GM08714 (cell line): Measurements from ENCODE around the gene TMEM273.

ENCODE experiments used
- H3K4me3 ChIP-seq: fragments of 200-500 bp; sonication (Bioruptor generic); 2 replicates; pipeline ENCODE4 v1.5.1; 2014; ENCODE audit warnings: mild to moderate bottlenecking, low read length, inconsistent platforms
- ZNF274 ChIP-seq: IDR thresholded peaks from 2 replicates; pipeline ENCODE4 v1.6.1; 2012; ENCODE audit warnings: mild to moderate bottlenecking, low read depth, low read length

The TMEM273 gene

DNA sequence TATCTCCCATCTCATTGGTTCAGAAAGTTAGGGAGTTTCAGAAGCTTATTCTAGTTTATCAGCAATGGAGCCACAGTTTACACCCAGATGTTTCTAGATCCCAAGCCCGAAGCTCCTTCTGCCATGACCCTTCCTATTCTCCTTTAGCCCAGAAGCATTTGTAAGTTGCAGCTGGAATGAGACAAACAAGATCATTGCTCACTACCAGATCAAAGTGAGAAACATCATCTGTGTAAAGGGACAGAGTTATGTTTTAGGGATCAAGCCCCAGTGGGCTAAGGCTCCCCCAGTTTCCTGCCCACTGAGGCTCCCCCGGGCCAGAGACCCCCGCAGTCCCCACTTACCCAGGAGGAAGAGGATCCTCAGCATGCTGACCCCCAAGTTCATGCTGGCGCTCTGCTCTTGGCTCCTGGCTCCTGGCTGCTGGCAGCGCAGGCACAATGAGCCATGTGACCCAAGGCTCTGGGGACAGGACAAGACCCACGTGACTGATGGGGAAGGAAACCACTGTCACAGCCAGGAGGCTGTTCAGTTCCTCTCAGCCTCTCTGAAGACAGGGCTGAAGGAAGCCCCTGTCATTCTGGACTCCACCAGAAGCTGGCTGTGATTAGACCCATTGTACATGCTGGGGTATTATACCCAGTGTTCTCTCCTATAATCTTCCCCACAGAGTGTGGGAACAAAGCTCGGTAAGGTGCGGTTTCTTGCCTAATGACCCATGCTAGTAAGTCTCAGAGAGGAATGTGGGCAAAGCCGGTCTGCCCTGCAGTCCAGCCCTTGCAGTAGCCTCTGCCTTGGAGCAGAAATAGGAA lies at the start of gene TMEM273:
Gene TMEM273, minus strand, starts transcription at position 442 of the 812 bp plus-strand sequence. Its CDS starts 55 bp downstream, at position 387.
- TF ChIP-seq ZNF274 = no peak
- peak within 1 kb of the TSS; percentile 72 for H3K4me3 ChIP-seq

- no peak for TF ChIP-seq ZNF274
- no peak overlapping the region for H3K4me3 ChIP-seq
Measured at GRCh38 chr10:49237985-49238384, 49.8 kb upstream of the TMEM273 start.

DNA sequence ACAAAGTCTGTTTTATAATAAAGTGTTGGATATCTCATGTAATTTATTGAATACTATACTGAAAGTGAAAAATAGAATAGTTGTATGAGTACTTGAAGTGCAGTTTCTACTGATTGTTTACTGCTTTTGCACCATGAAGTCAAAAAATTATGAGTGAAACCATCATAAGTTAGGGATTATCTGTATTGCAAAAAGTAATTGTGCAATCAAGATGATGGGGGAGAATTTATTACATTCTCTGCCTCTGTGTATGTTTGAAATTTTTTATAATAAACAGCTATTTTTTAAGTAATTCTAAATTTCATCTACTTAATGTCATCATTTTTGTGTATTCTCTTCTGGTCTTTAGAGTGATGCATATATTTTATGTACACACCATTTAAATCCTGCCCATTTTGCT lies 47.2 kb upstream of the TMEM273 start:
- no peak for TF ChIP-seq ZNF274
- H3K4me3 ChIP-seq = no peak overlapping the region

DNA sequence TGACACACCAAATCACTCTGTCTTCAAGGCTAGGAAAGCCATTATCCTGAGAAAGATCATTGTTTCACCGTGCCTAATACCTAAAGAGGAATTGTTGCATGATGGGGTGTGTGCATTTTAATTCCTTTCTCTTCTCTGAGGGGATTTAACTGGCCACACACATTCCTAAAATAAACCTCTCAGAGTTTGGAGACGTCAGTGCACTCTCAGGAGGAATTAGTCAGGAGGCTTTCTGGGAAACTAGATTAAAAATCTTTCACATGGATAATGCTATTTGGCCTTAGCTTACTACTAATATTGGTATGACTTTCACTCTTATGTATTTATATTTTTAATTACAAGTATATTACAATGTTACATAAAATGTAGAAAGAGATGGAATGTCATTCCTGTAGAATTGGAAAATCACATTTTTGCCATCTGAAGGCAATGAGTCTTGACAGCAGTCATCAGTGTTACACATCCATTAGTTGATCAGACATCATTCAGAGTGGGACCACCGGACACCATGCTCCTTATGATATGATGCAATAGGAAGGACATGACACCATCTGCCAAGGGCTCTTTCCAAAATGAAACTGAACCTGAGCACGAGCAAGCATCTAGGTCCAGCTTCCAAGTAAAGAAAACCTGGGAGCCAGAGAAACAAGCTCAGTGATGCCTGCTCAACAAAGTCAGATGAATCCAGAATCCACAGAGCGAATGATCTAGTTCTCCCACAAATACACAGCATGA lies 43.1 kb upstream of the TMEM273 start:
- TF ChIP-seq ZNF274 = no peak
- H3K4me3 ChIP-seq = no peak overlapping the region

DNA sequence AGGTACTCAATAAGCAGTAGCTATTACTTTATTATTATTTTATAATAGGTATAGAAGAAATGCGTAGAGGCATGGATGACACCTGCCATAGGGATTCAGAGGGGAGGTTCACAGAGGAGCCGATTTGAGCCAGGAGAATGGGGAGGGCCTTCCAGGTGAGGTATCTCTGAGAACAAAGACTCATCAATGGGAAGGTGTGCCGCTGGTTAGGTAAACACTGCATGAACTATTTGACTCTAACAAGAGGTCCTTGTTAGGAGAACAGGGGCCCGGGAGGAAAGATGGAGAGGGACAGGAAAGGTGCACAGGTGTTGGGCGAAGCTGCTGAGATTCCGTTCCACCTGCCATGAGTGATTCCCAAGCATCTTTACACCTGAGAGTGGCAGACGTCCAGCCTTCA lies 41.8 kb upstream of the TMEM273 start:
- no peak for TF ChIP-seq ZNF274
- no peak overlapping the region for H3K4me3 ChIP-seq

DNA sequence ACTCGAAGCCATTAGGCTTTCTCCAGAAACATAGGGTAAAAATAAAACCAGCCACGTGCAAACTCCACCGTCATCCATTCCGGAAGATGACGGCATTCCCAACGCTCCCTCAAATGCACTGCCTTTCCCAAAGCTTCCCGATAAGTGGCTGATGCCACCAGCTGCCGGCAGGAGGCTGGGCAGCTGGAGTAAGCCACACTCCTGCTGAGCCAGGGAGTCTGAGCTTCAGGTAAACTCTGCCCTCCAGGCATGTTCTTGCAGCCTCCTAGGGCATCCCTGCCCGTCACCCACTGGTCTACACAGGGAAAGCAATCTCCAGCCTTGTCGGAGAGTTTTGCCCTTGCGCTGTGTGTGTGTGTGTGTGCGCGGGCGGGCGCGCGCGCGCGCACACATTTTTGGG lies 40.5 kb upstream of the TMEM273 start:
- H3K4me3 ChIP-seq = no peak overlapping the region
- TF ChIP-seq ZNF274 = no peak

- H3K4me3 ChIP-seq = no peak overlapping the region
- no peak for TF ChIP-seq ZNF274
Measured at GRCh38 chr10:49227406-49227805, 39.2 kb upstream of the TMEM273 start.

DNA sequence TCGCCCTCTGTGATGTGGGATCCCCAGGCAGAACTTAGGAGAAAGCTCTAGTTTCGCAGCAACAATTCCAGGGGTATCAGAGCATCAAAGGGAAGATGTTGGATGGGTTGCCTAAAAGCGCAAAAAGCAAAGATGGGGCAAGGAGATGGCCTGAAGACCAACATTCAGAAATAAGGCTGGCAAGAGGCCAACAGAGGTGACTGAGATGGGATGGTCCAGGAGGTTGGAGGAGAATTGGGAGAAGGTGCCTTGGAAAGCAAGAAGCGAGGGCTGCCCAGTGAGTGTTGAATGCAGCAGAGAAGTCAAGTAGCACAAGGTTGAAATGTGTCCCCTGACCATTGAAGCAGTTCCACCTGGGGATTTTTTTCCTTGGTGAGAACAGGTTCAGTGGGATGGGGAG lies 38.4 kb upstream of the TMEM273 start:
- TF ChIP-seq ZNF274 = no peak
- no peak overlapping the region for H3K4me3 ChIP-seq

GRCh38 chr10:49225218-49225876 lies 37.2 kb upstream of the TMEM273 start:
- H3K4me3 ChIP-seq = no peak overlapping the region
- no peak for TF ChIP-seq ZNF274

DNA sequence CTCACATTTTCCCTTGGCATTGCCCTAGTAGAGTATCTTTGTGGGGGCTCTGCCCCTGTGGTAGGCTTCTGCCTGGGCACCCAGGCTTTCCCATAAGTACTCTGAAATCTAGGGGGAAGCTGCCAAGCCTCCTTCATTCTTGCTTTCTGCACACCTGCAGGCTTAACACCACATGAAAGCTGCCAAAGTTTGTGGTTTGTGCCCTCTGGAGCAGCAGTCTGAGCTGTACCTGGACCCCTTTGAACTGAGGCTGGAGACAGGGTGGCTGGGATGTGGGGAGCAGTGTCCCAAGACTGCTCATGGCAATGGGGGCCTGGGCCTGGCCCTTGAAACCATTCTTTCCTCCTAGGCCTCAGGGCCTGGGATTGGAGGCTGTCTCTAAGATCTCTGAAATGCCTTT lies 35.0 kb upstream of the TMEM273 start:
- H3K4me3 ChIP-seq = no peak overlapping the region
- TF ChIP-seq ZNF274 = no peak

- no peak for TF ChIP-seq ZNF274
- no peak overlapping the region for H3K4me3 ChIP-seq
Measured at GRCh38 chr10:49222170-49222569, 34.0 kb upstream of the TMEM273 start.

GRCh38 chr10:49220679-49221078 lies 32.5 kb upstream of the TMEM273 start:
- no peak for TF ChIP-seq ZNF274
- H3K4me3 ChIP-seq = no peak overlapping the region

DNA sequence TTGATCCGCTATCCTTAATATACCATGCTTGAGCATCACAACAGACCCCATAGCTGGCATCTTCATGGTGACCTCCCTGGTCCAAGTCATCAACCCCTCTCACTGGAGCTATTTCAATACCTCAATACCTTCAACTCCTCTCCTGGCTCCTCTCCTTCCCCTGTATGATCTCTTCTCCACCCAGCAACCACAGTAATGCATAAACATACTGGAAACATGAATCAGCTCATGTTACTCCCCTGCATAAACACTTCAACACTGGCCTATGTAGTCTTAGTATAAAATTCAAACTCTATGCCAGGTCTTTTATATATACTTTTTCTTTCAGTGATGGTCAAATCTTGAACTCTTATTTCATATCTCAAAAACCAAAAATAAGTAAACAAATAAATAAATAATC lies 31.8 kb upstream of the TMEM273 start:
- no peak for TF ChIP-seq ZNF274
- no peak overlapping the region for H3K4me3 ChIP-seq

GRCh38 chr10:49219248-49219647 lies 31.1 kb upstream of the TMEM273 start:
- no peak for TF ChIP-seq ZNF274

DNA sequence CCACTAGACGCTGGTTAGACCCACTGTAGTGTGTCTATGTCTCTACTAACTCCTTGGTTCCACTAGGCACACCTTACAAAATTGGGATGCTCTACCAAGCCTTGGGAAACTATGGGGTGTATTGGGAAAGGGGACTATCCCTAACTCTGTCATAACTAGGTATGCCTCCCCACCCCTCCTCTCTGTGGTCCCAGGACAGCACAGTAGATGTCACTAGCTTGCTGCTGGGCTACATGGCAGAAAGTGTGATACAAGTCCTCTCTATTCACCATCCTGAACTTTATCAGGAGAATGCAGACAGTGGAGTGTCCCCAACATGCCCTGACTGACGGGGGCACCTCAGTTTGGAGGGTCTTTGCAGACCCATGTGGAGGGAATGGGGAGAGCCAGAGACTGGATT lies 30.3 kb upstream of the TMEM273 start:
- H3K4me3 ChIP-seq = no peak overlapping the region
- TF ChIP-seq ZNF274 = no peak

More at GRCh38 chr10:49219248-49219647, 31.1 kb upstream of the TMEM273 start:
- H3K4me3 ChIP-seq = no peak overlapping the region
